ENCODE results near the gene PTPRN2. TPM values are rescaled to one million over a fixed set of nuclear protein-coding genes. Genes with fewer than 3 reads are reported as not detected.

Gene PTPRN2
- total RNA-seq, 1 experiment from 2014 or later = not detected

GRCh38 chr7:158004123-158004490, 583.5 kb downstream of the PTPRN2 start:
- Histone ChIP-seq H3F3A (ENCODE audit: insufficient read depth, low read depth) (no peaks in the 10 kb centered on the region), H3K36me3 (ENCODE audit: low read depth) (no peaks in the 10 kb centered on the region), H3K4me1 (replicated peaks; ENCODE audit: insufficient read depth) (no peaks in the 10 kb centered on the region), H2AFZ (no peak overlapping the region), H3K9me3 (ENCODE audit: insufficient read depth, low read depth) (no peaks in the 10 kb centered on the region), H3K27me3 (ENCODE audit: insufficient read depth, low read depth) (peaks cover 90% of the 10 kb centered on the region), H3K27ac (no peak overlapping the region), H3K4me2 (no peak overlapping the region), H3K79me2 (ENCODE audit: low read depth) (no peaks in the 10 kb centered on the region), H3K4me3 (no peak overlapping the region), H3K9me2 (ENCODE audit: insufficient read depth) (no peaks in the 10 kb centered on the region), H4K20me1 (ENCODE audit: insufficient read depth) (no peaks in the 10 kb centered on the region; the same call in 1 of the 2 replicates)
- POLR2A ChIA-PET (ENCODE audit: unreplicated experiment) = no interaction called here
- CTCF ChIA-PET = no interaction called here
- no TSS peak for BruUV-seq (replicated peaks)
- intact Hi-C loops (cut with micrococcal nuclease; ENCODE audit: unreplicated experiment) = no loop called here
- TF ChIP-seq, protein P1, sequence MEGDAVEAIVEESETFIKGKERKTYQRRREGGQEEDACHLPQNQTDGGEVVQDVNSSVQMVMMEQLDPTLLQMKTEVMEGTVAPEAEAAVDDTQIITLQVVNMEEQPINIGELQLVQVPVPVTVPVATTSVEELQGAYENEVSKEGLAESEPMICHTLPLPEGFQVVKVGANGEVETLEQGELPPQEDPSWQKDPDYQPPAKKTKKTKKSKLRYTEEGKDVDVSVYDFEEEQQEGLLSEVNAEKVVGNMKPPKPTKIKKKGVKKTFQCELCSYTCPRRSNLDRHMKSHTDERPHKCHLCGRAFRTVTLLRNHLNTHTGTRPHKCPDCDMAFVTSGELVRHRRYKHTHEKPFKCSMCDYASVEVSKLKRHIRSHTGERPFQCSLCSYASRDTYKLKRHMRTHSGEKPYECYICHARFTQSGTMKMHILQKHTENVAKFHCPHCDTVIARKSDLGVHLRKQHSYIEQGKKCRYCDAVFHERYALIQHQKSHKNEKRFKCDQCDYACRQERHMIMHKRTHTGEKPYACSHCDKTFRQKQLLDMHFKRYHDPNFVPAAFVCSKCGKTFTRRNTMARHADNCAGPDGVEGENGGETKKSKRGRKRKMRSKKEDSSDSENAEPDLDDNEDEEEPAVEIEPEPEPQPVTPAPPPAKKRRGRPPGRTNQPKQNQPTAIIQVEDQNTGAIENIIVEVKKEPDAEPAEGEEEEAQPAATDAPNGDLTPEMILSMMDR (conservative IDR thresholded peaks at IDR 0.05) = no peak
- DNase-seq = no peak

GRCh38 chr7:158003441-158004122, 584.0 kb downstream of the PTPRN2 start:
- ChIA-PET CTCF (no interaction called here), POLR2A (ENCODE audit: unreplicated experiment) (no interaction called here)
- Histone ChIP-seq H3F3A (ENCODE audit: insufficient read depth, low read depth) (no peaks in the 10 kb centered on the region), H3K9me3 (ENCODE audit: insufficient read depth, low read depth) (no peaks in the 10 kb centered on the region), H3K4me1 (replicated peaks; ENCODE audit: insufficient read depth) (no peaks in the 10 kb centered on the region), H3K9me2 (ENCODE audit: insufficient read depth) (no peaks in the 10 kb centered on the region), H3K27ac (no peak overlapping the region), H2AFZ (no peak overlapping the region), H3K36me3 (ENCODE audit: low read depth) (no peaks in the 10 kb centered on the region), H3K79me2 (ENCODE audit: low read depth) (no peaks in the 10 kb centered on the region), H3K4me3 (no peak overlapping the region), H3K27me3 (ENCODE audit: insufficient read depth, low read depth) (peaks cover 90% of the 10 kb centered on the region), H3K4me2 (no peak overlapping the region), H4K20me1 (ENCODE audit: insufficient read depth) (no peaks in the 10 kb centered on the region; the same call in 1 of the 2 replicates)
- no peak for DNase-seq
- intact Hi-C loops (cut with micrococcal nuclease; ENCODE audit: unreplicated experiment) = no loop called here
- TF ChIP-seq, protein P1 (conservative IDR thresholded peaks at IDR 0.05) = no peak
- no peak for TF ChIP-seq EZH2 (IDR thresholded peaks at IDR 0.05; ENCODE audit: low read depth)
- no TSS peak for BruUV-seq (replicated peaks)

GRCh38 chr7:158002486-158003080, 585.0 kb downstream of the PTPRN2 start:
- Histone ChIP-seq H3K4me3 (no peak overlapping the region), H4K20me1 (ENCODE audit: insufficient read depth) (no peaks in the 10 kb centered on the region; the same call in 1 of the 2 replicates), H3K4me2 (no peak overlapping the region), H3K79me2 (ENCODE audit: low read depth) (no peaks in the 10 kb centered on the region), H3K27ac (no peak overlapping the region), H3K27me3 (ENCODE audit: insufficient read depth, low read depth) (peaks cover 86% of the 10 kb centered on the region), H3K4me1 (replicated peaks; ENCODE audit: insufficient read depth) (no peaks in the 10 kb centered on the region), H3F3A (ENCODE audit: insufficient read depth, low read depth) (no peaks in the 10 kb centered on the region), H3K9me2 (ENCODE audit: insufficient read depth) (no peaks in the 10 kb centered on the region), H3K9me3 (ENCODE audit: insufficient read depth, low read depth) (no peaks in the 10 kb centered on the region), H2AFZ (no peak overlapping the region), H3K36me3 (ENCODE audit: low read depth) (no peaks in the 10 kb centered on the region)
- ChIA-PET POLR2A (ENCODE audit: unreplicated experiment) (no interaction called here), CTCF (no interaction called here)
- intact Hi-C loops (cut with micrococcal nuclease; ENCODE audit: unreplicated experiment) = no loop called here
- TF ChIP-seq, protein P1 (conservative IDR thresholded peaks at IDR 0.05) = no peak
- no peak for TF ChIP-seq EZH2 (IDR thresholded peaks at IDR 0.05; ENCODE audit: low read depth)
- DNase-seq = no peak
- BruUV-seq (replicated peaks) = no TSS peak

Data from PC-9 (cell line).